H1 (cell line): Measurements from ENCODE around the gene CADPS. TPM values are rescaled to one million over a fixed set of nuclear protein-coding genes. Genes with fewer than 3 reads are reported as not detected.

Experiments
- CTCF ChIA-PET: fragments of 300-600 bp; sonication (Branson Sonifier 250); formaldehyde crosslinking; loops from one replicate; lab custom pipeline; 2021; ENCODE audit not compliant: partially characterized antibody; lab: Charles Lee
- POLR2A ChIA-PET: fragments of 300-600 bp; sonication (Branson Sonifier 250); formaldehyde crosslinking; loops from one replicate; lab custom pipeline; 2021; ENCODE audit warnings: inconsistent platforms; ENCODE audit not compliant: partially characterized antibody; lab: Charles Lee
- DNase-seq, 2 experiments: peaks; one replicate each; pipeline versions ENCODE4 v3.0.0 to v3.0.0-alpha.2; 2010 to 2022; ENCODE audit warnings: low spot score in 2 of 2, low read depth in 1 of 2, mixed read lengths in 1 of 2
- FAIRE-seq: peaks from 2 replicates; lab custom pipeline; 2011; peaks lifted over from hg19 to GRCh38; lab: Jason Lieb, UNC
- H2AFZ ChIP-seq: 2 replicates; pipeline ENCODE4 v1.8.1; 2012; ENCODE audit warnings: low read length, inconsistent platforms
- H2AK5ac ChIP-seq: 2 replicates; pipeline ENCODE4 v1.6.1; 2013; ENCODE audit warnings: low read depth, low read length
- H2BK120ac ChIP-seq: replicated peaks from 2 replicates; pipeline ENCODE3; 2013; ENCODE audit warnings: low read depth, low read length, inconsistent platforms
- H2BK12ac ChIP-seq: 2 replicates; pipeline ENCODE4 v1.6.1; 2013; ENCODE audit warnings: low read depth, low read length
- H2BK15ac ChIP-seq: 2 replicates; pipeline ENCODE4 v1.6.1; 2013; ENCODE audit warnings: low read length
- H2BK20ac ChIP-seq: 2 replicates; pipeline ENCODE4 v1.6.1; 2013; ENCODE audit warnings: low read length
- H2BK5ac ChIP-seq: 2 replicates; pipeline ENCODE4 v1.6.1; 2013; ENCODE audit warnings: low read depth, low read length
- H3K14ac ChIP-seq: 2 replicates; pipeline ENCODE4 v1.6.1; 2013; ENCODE audit warnings: inconsistent platforms; ENCODE audit not compliant: insufficient read length
- H3K18ac ChIP-seq: 2 replicates; pipeline ENCODE4 v1.6.1; 2013; ENCODE audit warnings: low read length; ENCODE audit errors: extremely low read depth
- H3K23ac ChIP-seq: 2 replicates; pipeline ENCODE4 v1.6.1; 2013; ENCODE audit warnings: inconsistent platforms; ENCODE audit not compliant: insufficient read length
- H3K23me2 ChIP-seq: 2 replicates; pipeline ENCODE4 v1.6.1; 2013; ENCODE audit warnings: low read depth, low read length
- H3K27ac ChIP-seq: 2 replicates; pipeline ENCODE4 v1.6.1; 2011; ENCODE audit warnings: low read depth, low read length, inconsistent platforms
- H3K27me3 ChIP-seq, 4 experiments: replicated peaks in 1 of 4; 1 replicate in 1 of 4; 2 replicates in 3 of 4; pipeline versions ENCODE4 v1.6.1 to v1.8.1; 2011 to 2013; ENCODE audit warnings: low read length in 3 of 4, mild to moderate bottlenecking in 3 of 4, inconsistent platforms in 2 of 4, mixed read lengths in 2 of 4, moderate library complexity in 1 of 4; ENCODE audit not compliant: control insufficient read depth in 3 of 4, insufficient read depth in 3 of 4; ENCODE audit errors: extremely low read depth in 1 of 4
- H3K36me3 ChIP-seq, 4 experiments: 2 replicates each; pipeline versions ENCODE4 v1.6.1 to v1.8.1; 2011 to 2013; ENCODE audit warnings: mild to moderate bottlenecking in 4 of 4, low read length in 3 of 4, moderate library complexity in 2 of 4, control low read depth in 1 of 4, inconsistent platforms in 1 of 4; ENCODE audit not compliant: insufficient read depth in 4 of 4, control insufficient read depth in 2 of 4
- H3K4ac ChIP-seq: replicated peaks from 2 replicates; pipeline ENCODE3; 2013; ENCODE audit warnings: low read length, low read depth, mixed read lengths, inconsistent platforms; ENCODE audit not compliant: insufficient read length
- H3K4me1 ChIP-seq, 4 experiments: replicated peaks in 1 of 4; 1 replicate in 1 of 4; 2 replicates in 3 of 4; pipeline versions ENCODE4 v1.6.1 to v1.8.1; 2011 to 2013; ENCODE audit warnings: low read length in 3 of 4, inconsistent platforms in 2 of 4, mixed read lengths in 1 of 4; ENCODE audit not compliant: insufficient read depth in 4 of 4, control insufficient read depth in 3 of 4
- H3K4me2 ChIP-seq, 2 experiments: 2 replicates each; pipeline versions ENCODE4 v1.6.1 to v1.8.1; 2011 to 2013; ENCODE audit warnings: low read depth in 2 of 2, low read length in 2 of 2, control low read depth in 1 of 2, inconsistent platforms in 1 of 2, mild to moderate bottlenecking in 1 of 2; ENCODE audit not compliant: insufficient read depth in 1 of 2
- H3K4me3 ChIP-seq, 4 experiments: fragments of 200-600, 300-600 bp in 1 of 4; sonication (generic), shearing (Covaris generic), sonication (Bioruptor Twin) in 1 of 4; 2 replicates each; pipeline versions ENCODE4 v1.5.1 to v1.8.1; 2011 to 2016; ENCODE audit warnings: low read length in 4 of 4, low read depth in 3 of 4, control low read depth in 2 of 4, inconsistent platforms in 2 of 4, mild to moderate bottlenecking in 2 of 4, mixed read lengths in 1 of 4, moderate library complexity in 1 of 4; ENCODE audit not compliant: insufficient read depth in 2 of 4; ENCODE audit errors: extremely low read depth in 1 of 4
- H3K56ac ChIP-seq: replicated peaks from 2 replicates; pipeline ENCODE3; 2013; ENCODE audit warnings: low read depth, mild to moderate bottlenecking, mixed read lengths, low read length, inconsistent platforms; ENCODE audit not compliant: insufficient read length
- H3K79me1 ChIP-seq: 2 replicates; pipeline ENCODE4 v1.6.1; 2013; ENCODE audit warnings: low read depth, low read length, control low read depth
- H3K79me2 ChIP-seq, 2 experiments: 2 replicates each; pipeline versions ENCODE4 v1.6.1 to v1.8.1; 2012 to 2013; ENCODE audit warnings: low read length in 2 of 2, mild to moderate bottlenecking in 2 of 2, inconsistent platforms in 1 of 2; ENCODE audit not compliant: insufficient read depth in 2 of 2, control insufficient read depth in 1 of 2
- H3K9ac ChIP-seq, 4 experiments: replicated peaks in 1 of 4; 1 replicate in 1 of 4; 2 replicates in 3 of 4; pipeline versions ENCODE4 v1.6.1 to v1.8.1; 2011 to 2013; ENCODE audit warnings: low read depth in 3 of 4, low read length in 3 of 4, control low read depth in 2 of 4, mild to moderate bottlenecking in 2 of 4, moderate library complexity in 2 of 4, inconsistent platforms in 1 of 4; ENCODE audit errors: extremely low read depth in 1 of 4
- H3K9me3 ChIP-seq, 2 experiments: 2 replicates each; pipeline versions ENCODE4 v1.6.1 to v1.8.1; 2012 to 2013; ENCODE audit warnings: mild to moderate bottlenecking in 2 of 2, moderate library complexity in 2 of 2, control low read depth in 1 of 2, inconsistent platforms in 1 of 2, low read depth in 1 of 2, low read length in 1 of 2, mixed read lengths in 1 of 2; ENCODE audit not compliant: insufficient read depth in 2 of 2
- H4K20me1 ChIP-seq, 2 experiments: replicated peaks in 1 of 2; 2 replicates each; pipeline versions ENCODE3 to v1.8.1; 2011 to 2013; ENCODE audit warnings: inconsistent platforms in 2 of 2, low read length in 2 of 2, mild to moderate bottlenecking in 1 of 2; ENCODE audit not compliant: insufficient read depth in 2 of 2, control insufficient read depth in 1 of 2
- H4K5ac ChIP-seq: 2 replicates; pipeline ENCODE4 v1.6.1; 2013; ENCODE audit warnings: low read length, low read depth, mixed read lengths, inconsistent platforms; ENCODE audit not compliant: insufficient read length
- H4K8ac ChIP-seq: 2 replicates; pipeline ENCODE4 v1.8.0; 2013; ENCODE audit warnings: mild to moderate bottlenecking, moderate library complexity, low read length, inconsistent platforms; ENCODE audit not compliant: insufficient read depth; ENCODE audit errors: extremely low read depth
- H4K91ac ChIP-seq: replicated peaks from 2 replicates; pipeline ENCODE3; 2013; ENCODE audit warnings: low read length, mixed read lengths, inconsistent platforms; ENCODE audit not compliant: insufficient read length
- SP1 ChIP-seq: IDR thresholded peaks from 2 replicates; pipeline ENCODE4 v1.6.1; 2011; ENCODE audit warnings: low read depth, low read length
- WGBS, 2 experiments: shearing (Covaris generic) in 1 of 2; methylation state at CpG; one replicate each; pipeline versions ENCODE4 v1.1.6 to v1.1.7; 2013 to 2015; ENCODE audit warnings: low lambda C conversion rate in 2 of 2, mixed read lengths in 2 of 2, inconsistent platforms in 1 of 2, low coverage in 1 of 2, missing lambda C conversion rate in 1 of 2; ENCODE audit not compliant: insufficient replicate concordance in 2 of 2, insufficient coverage in 1 of 2, insufficient read length in 1 of 2; ENCODE audit errors: extremely low coverage in 1 of 2, missing lambda C conversion rate in 1 of 2; 5-methylcytosine and 5-hydroxymethylcytosine counted together
- polyA plus RNA-seq, 7 experiments: library from polyadenylated mRNA; depleted of rRNA in 3 of 7; stranded (reverse) in 5 of 7; unstranded in 2 of 7; fragments of >200 nt in 5 of 7; fragments of 200-250 nt in 2 of 7; gene quantifications; 1 replicate in 5 of 7; 2 replicates in 1 of 7; 4 replicates in 1 of 7; pipeline versions ENCODE4 v1.2.1 to v1.2.3, GENCODE V29; 2011 to 2013; ENCODE audit warnings: missing spikeins in 2 of 7, mixed read lengths in 2 of 7
- total RNA-seq: library from RNA; stranded (reverse); fragmentation: NEBNext Ultra II Directional; extraction: Animal tissue kit (Norgen Biotek cat#: 25700); gene quantifications from 2 replicates; pipeline ENCODE4 v1.2.1, GENCODE V29; 2021

The CADPS gene
- total and polyA plus RNA-seq, 2 of the 8 experiments (the other 6 are each of a cell fraction or from before 2014, with no cell fraction given), result 7.1 to 10.2 TPM

GRCh38 chr3:62824965-62825592 lies 50.1 kb downstream of the CADPS start:
- Histone ChIP-seq H3K23me2 (no peaks in the 10 kb centered on the region), H3K18ac (no peak overlapping the region), H3K27me3 (no peaks in the 10 kb centered on the region), H2BK12ac (no peak overlapping the region), H3K79me2 (no peaks in the 10 kb centered on the region), H4K20me1 (no peaks in the 10 kb centered on the region), H3K4me3 (no peak overlapping the region), H4K91ac (no peak overlapping the region), H3K4me2 (no peak overlapping the region), H3K56ac (no peak overlapping the region), H3K79me1 (no peaks in the 10 kb centered on the region), H3K27ac (no peak overlapping the region), H2AFZ (no peak overlapping the region), H3K14ac (no peak overlapping the region), H4K5ac (no peak overlapping the region), H2BK15ac (no peak overlapping the region), H3K9ac (no peak overlapping the region), H2BK5ac (no peak overlapping the region), H3K23ac (no peak overlapping the region), H3K9me3 (no peaks in the 10 kb centered on the region), H2BK120ac (no peak overlapping the region), H3K36me3 (no peaks in the 10 kb centered on the region), H2AK5ac (no peak overlapping the region), H3K4me1 (no peaks in the 10 kb centered on the region; a peak in 1 of 7 replicates), H4K8ac (no peak overlapping the region), H2BK20ac (no peak overlapping the region), H3K4ac (no peak overlapping the region)
- 90% methylated on average over 6 of the region's 6 CpGs; no CpG with 5 or more reads in 1 of the 2 experiments for WGBS, 2 experiments
- FAIRE-seq (no peak), DNase-seq (no peak)
- ChIA-PET POLR2A (interaction anchor here (1.8 kb wide), 1 partner anchor 10 kb away, joined by 8 read pairs; no protein-coding TSS in a partner anchor), CTCF (interaction anchor here (1.4 to 1.8 kb wide), 4 partner anchors 9 to 159 kb away, joined by 4 to 9 read pairs (median 4); no protein-coding TSS in a partner anchor)
- no peak for TF ChIP-seq SP1
